Small intestine (tissue), 7 donors: ENCODE results near the gene AFAP1. TPM values are rescaled to one million over a fixed set of nuclear protein-coding genes. Genes with fewer than 3 reads are reported as not detected.

Source experiments
- DNase-seq, 2 donors: peaks; one replicate each; pipeline versions ENCODE4 v3.0.0 to v3.0.0-alpha.2; 2013
- FAIRE-seq: peaks from 2 replicates; lab custom pipeline; 2012; peaks lifted over from hg19 to GRCh38; lab: Jason Lieb, UNC
- H3K27ac ChIP-seq, 3 donors: one replicate each; pipeline ENCODE4 v1.5.1; 2013; ENCODE audit warnings: low read length in 2 of 3, mild to moderate bottlenecking in 2 of 3, control low read depth in 1 of 3, inconsistent platforms in 1 of 3, low read depth in 1 of 3, moderate library complexity in 1 of 3
- H3K27me3 ChIP-seq, 3 donors: one replicate each; pipeline ENCODE4 v1.6.1; 2013; ENCODE audit warnings: low read length in 3 of 3, inconsistent platforms in 1 of 3; ENCODE audit not compliant: control insufficient read depth in 3 of 3, insufficient read depth in 3 of 3
- H3K36me3 ChIP-seq, 3 donors: one replicate each; pipeline ENCODE4 v1.6.1; 2013; ENCODE audit warnings: low read length in 3 of 3, inconsistent platforms in 1 of 3, low read depth in 1 of 3, mild to moderate bottlenecking in 1 of 3, moderate library complexity in 1 of 3; ENCODE audit not compliant: control insufficient read depth in 3 of 3, insufficient read depth in 2 of 3
- H3K4me1 ChIP-seq, 3 donors: one replicate each; pipeline ENCODE4 v1.6.1; 2013; ENCODE audit warnings: low read length in 2 of 3, inconsistent platforms in 1 of 3, low read depth in 1 of 3, mild to moderate bottlenecking in 1 of 3, moderate library complexity in 1 of 3; ENCODE audit not compliant: control insufficient read depth in 3 of 3, insufficient read depth in 2 of 3
- H3K4me3 ChIP-seq, 3 donors: one replicate each; pipeline ENCODE4 v1.5.1; 2013; ENCODE audit warnings: low read length in 3 of 3, control low read depth in 1 of 3, inconsistent platforms in 1 of 3, low read depth in 1 of 3, mild to moderate bottlenecking in 1 of 3, moderate library complexity in 1 of 3
- H3K9me3 ChIP-seq, 2 donors: one replicate each; pipeline ENCODE4 v1.6.1; 2013; ENCODE audit warnings: low read depth in 1 of 2, low read length in 1 of 2; ENCODE audit not compliant: control insufficient read depth in 2 of 2, insufficient read depth in 1 of 2
- WGBS, 3 donors: extraction: QIAGEN DNeasy Blood & Tissue Kit; methylation state at CpG; one replicate each; pipeline ENCODE4 v1.1.7; 2013; 5-methylcytosine and 5-hydroxymethylcytosine counted together
- polyA plus RNA-seq, 4 donors: library from polyadenylated mRNA; stranded (reverse) in 3 of 4; unstranded in 1 of 4; fragments of 200-250 nt in 3 of 4; fragments of 120-200 nt in 1 of 4; gene quantifications; one replicate each; pipeline versions ENCODE4 v1.2.1 to v1.2.3, GENCODE V29; 2013
- donor health status: healthy with polysubstance abuse.
- donor health status: control.
- donor health status: control.
- donor health status: Bipolar disorder and iron deficiency.
- donor health status: healthy.

Gene AFAP1
- polyA plus RNA-seq, 4 donors = 2.2 to 14.0 (median 6.7) TPM

DNA sequence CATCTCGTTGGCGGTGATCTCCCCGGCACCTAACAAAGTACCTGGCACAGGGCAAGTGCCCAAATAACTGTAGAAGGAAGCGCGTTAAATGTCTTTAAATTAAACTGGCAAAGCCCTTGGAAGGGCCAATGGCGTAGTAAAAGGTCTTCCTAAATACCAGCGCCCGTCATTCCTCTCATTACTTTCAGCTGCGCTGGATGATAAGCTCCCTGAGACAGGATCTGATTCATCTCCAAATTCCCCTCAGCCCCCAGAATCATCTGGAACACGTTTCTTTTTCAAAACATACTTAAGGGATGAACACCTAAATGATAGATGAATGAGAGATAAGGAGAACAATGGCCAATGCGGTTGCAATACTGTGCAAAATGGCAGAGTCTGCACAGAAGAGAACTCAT lies 95.1 kb downstream of the AFAP1 start:
- no peak overlapping the region for H3K4me3 ChIP-seq
- H3K27me3 ChIP-seq = no peaks in the 10 kb centered on the region
- DNase-seq (no peak), FAIRE-seq (no peak)
- no peaks in the 10 kb centered on the region for H3K9me3 ChIP-seq
- peaks cover 0 to 2% (median 0%) of the 10 kb centered on the region in 3 donors for H3K4me1 ChIP-seq
- 74 to 86% (median 74%) methylated on average over 11 of the region's 11 CpGs for WGBS, 3 donors
- peaks cover 0 to 38% (median 0%) of the 10 kb centered on the region in 3 donors for H3K36me3 ChIP-seq
- H3K27ac ChIP-seq = no peak overlapping the region

GRCh38 chr4:7843831-7844593 lies 95.6 kb downstream of the AFAP1 start:
- no peak for FAIRE-seq
- Histone ChIP-seq H3K27ac (peak overlapping the region in 1 of 3 donors; percentile 68), H3K9me3 (no peaks in the 10 kb centered on the region), H3K36me3 (peaks cover 0 to 39% (median 0%) of the 10 kb centered on the region in 3 donors), H3K27me3 (no peaks in the 10 kb centered on the region), H3K4me3 (no peak overlapping the region), H3K4me1 (peaks cover 0 to 2% (median 0%) of the 10 kb centered on the region in 3 donors)
- 50 to 61% (median 54%) methylated on average over 11 of the region's 11 CpGs for WGBS, 3 donors
- peak; percentile 67 to 75 for DNase-seq

DNA sequence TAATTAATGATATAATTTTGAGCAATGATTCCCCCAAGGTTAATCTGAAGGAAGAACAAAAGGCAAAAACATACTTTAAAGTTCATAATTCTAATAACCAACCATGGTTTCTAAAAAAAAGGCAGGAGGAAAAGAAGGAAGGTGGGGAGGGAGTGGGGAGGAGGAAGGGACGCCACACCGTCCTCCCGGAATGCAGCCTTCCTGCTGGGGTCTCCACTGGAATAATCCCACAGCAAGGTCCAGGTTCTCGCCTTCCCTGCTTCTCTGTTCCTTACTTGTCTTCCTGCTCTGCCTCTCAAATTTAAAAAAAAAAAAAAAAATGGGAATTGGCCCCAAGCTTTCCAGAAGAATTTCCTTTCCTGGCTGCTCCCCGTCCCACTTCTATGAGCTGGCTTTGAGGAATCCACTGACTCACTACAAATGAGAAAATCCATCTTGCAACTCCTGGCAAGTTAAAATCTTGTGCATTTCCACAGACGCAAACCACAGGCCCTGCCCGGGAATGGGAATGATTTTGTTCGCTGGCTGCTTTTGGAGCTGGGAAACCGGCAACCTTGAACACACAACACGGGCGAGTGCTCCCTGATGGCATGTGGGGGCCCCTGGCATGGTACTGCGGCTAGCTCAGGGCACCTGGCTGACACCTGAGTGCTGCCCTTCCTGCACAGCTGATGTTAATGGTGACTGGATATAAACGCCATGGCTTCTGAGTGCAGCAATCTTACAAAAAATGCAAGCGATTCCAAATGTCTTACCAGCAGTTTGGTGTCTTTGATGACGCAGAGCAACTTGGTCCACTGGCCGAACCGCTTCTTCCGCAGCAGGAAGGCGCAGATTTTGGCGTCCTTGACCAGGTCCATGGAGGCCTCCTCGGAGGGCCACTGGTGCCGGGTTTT lies 97.0 kb downstream of the AFAP1 start:
- Histone ChIP-seq H3K36me3 (peaks cover 0 to 39% (median 0%) of the 10 kb centered on the region in 3 donors), H3K4me1 (peaks cover 0 to 2% (median 0%) of the 10 kb centered on the region in 3 donors), H3K27ac (peak overlapping the region in 2 of 3 donors; percentile 73 to 91), H3K4me3 (no peak overlapping the region), H3K27me3 (no peaks in the 10 kb centered on the region), H3K9me3 (no peaks in the 10 kb centered on the region)
- FAIRE-seq = no peak
- DNase-seq = no peak
- WGBS, 3 donors = 65 to 90% (median 86%) methylated on average over 22 of the region's 22 CpGs

DNA sequence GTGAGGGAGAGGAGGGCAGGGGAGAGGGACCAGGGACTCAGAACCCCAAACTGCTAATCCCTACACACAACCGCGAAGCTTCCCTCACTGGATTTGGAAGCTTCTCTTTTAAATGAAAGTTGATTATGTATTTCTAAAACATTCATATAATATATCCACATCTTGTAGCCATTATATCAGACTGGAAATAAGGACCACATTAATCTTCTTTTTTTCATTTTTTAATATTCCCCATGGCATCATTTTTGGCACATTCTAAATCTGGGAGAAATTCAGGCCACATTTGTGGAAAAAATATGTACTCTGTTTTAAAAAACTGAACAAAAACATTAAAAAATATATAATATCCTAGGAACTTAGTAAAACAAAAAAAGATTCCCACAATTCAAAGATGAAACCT lies 97.8 kb downstream of the AFAP1 start:
- H3K9me3 ChIP-seq = no peaks in the 10 kb centered on the region
- peaks cover 0 to 2% (median 0%) of the 10 kb centered on the region in 3 donors for H3K4me1 ChIP-seq
- H3K27me3 ChIP-seq = no peaks in the 10 kb centered on the region
- peaks cover 0 to 44% (median 0%) of the 10 kb centered on the region in 3 donors for H3K36me3 ChIP-seq
- H3K27ac ChIP-seq = peak overlapping the region in 1 of 3 donors; percentile 68
- 85 to 94% (median 86%) methylated on average over 2 of the region's 2 CpGs for WGBS, 3 donors
- H3K4me3 ChIP-seq = no peak overlapping the region
- DNase-seq (no peak), FAIRE-seq (no peak)

- 86 to 88% (median 87%) methylated on average over 6 of the region's 6 CpGs for WGBS, 3 donors
- DNase-seq (no peak), FAIRE-seq (no peak)
- Histone ChIP-seq H3K27ac (no peak overlapping the region), H3K36me3 (peaks cover 0 to 47% (median 0%) of the 10 kb centered on the region in 3 donors), H3K4me3 (no peak overlapping the region), H3K27me3 (no peaks in the 10 kb centered on the region), H3K4me1 (peaks cover 0 to 2% (median 0%) of the 10 kb centered on the region in 3 donors), H3K9me3 (no peaks in the 10 kb centered on the region)
Observed at GRCh38 chr4:7841071-7841470, 98.6 kb downstream of the AFAP1 start.

DNA sequence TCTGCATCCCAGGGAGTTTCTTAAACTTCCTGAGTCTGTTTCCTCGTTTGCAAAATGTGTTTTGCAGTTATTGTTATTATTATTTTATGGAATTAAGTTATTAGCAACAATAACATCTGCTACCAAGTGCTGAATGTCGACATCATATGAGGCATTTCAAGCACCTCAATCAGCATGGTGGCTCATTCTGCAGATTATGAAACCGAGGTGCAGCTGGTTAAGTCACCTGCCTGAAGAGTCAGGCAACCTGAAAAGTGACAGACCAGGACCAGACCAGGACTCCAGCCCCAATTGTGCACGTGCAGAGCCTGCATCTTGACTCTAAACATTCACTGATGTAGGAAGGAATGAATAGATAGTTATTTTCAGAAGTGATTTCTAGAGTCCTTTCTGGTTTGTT lies 99.8 kb downstream of the AFAP1 start:
- no peak overlapping the region for H3K4me3 ChIP-seq
- FAIRE-seq = no peak
- no peak overlapping the region for H3K27ac ChIP-seq
- no peaks in the 10 kb centered on the region for H3K27me3 ChIP-seq
- DNase-seq = no peak
- 22 to 46% (median 38%) methylated on average over 4 of the region's 4 CpGs for WGBS, 3 donors
- H3K9me3 ChIP-seq = no peaks in the 10 kb centered on the region
- H3K4me1 ChIP-seq = peaks cover 0 to 2% (median 0%) of the 10 kb centered on the region in 3 donors
- peaks cover 0 to 37% (median 0%) of the 10 kb centered on the region in 3 donors for H3K36me3 ChIP-seq

DNA sequence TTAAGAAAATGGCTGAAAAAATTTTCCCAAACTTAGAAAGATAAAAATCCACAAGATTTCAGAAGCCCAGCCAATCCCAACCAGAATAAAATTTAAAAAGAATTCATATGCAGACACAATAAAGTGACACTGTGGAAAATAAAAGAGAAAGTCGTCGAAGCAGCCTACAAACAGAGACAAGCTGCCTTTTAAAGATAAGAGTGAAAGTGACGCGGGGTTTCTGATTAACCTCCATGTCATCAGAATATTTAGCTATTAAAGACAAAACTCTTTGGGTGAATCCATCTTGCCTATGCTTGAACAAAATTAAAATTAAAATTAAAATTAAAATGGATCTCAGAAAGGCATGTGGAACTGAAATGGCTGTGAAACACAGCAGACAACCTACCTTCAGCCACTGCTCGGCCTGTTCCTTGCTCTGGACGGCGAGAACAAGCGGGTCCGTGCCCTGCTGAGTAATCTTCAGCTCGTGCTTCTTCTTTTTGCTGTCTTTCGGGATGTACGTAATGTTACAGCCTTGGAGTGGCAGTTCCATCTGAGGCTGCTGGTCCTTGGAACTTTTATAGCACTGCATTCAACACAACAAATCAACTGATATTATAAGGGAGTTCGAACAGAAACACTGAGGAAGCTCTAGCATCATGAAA lies 101.4 kb downstream of the AFAP1 start:
- WGBS, 3 donors = 81 to 87% (median 86%) methylated on average over 13 of the region's 13 CpGs
- H3K4me1 ChIP-seq = peaks cover 0 to 2% (median 0%) of the 10 kb centered on the region in 3 donors
- H3K27ac ChIP-seq = no peak overlapping the region
- DNase-seq (no peak), FAIRE-seq (no peak)
- no peak overlapping the region for H3K4me3 ChIP-seq
- no peaks in the 10 kb centered on the region for H3K9me3 ChIP-seq
- H3K27me3 ChIP-seq = no peaks in the 10 kb centered on the region
- H3K36me3 ChIP-seq = peaks cover 0 to 38% (median 0%) of the 10 kb centered on the region in 3 donors
